Measurements from ENCODE around the gene PHLDA1.

DNA sequence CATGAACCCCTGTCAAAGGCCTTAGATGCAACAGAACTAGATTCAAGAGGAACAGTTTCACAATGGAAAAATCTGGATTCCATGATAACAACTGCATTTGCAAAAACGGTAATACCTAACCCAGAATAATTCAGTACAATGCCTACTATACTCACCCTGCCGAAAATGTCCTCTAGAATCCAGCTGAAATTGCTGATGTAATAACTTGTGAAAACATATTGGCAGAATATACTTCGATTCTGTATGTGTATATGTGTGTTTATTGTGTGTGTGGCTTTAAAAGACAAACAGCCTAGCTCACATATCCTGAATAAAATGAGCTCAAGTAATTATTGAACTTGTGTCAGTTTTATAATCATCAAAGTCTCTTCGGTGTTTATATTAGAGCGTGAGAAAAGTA is 46.0 kb downstream of the PHLDA1 start:
- no peak for TF ChIP-seq POLR2AphosphoS5 (IDR thresholded peaks at IDR 0.05; ENCODE audit: insufficient read depth, low read depth, low read length)
- no peak for TF ChIP-seq POLR2A (IDR thresholded peaks at IDR 0.05; ENCODE audit: low read depth, low read length)
